GM18861 (cell line): ENCODE results near the gene ANKRD11.
"Not testable (repeated sequence)": the region's sequence is repeated elsewhere in the genome, so short reads cannot be mapped to it uniquely, and the experiment has no call there.

ENCODE experiments used
- ATAC-seq: cut with Tn5 transposase; IDR thresholded peaks from one replicate; pipeline ENCODE4 v1.9.1; 2021; ENCODE audit not compliant: unreplicated experiment

Gene ANKRD11

DNA sequence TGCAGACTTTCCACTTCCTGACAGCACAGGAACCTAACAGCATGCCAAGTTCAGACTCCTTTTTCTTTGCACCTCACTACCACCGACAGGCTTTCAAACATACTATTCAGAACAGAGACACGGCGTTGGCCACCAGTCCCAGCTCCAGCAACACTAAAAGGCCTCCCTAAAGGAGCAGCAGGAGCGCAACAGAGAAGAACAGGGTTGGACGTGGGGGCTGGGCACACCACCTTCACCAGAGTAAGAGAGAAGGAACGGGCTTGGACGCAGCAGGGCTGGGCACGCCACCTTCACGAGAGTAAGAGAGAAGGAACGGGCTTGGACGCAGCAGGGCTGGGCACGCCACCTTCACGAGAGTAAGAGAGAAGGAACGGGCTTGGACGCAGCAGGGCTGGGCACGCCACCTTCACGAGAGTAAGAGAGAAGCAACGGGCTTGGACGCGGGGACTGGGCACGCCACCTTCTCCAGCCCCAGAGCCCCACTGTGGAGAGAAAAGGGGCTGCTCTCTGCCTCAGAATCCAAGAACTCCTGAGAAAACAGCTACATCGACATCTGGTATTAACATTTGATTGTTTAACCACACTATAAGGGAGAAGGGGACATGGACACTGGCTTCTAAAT, 56.9 kb downstream of the ANKRD11 start:
- ATAC-seq = not testable (repeated sequence)

DNA sequence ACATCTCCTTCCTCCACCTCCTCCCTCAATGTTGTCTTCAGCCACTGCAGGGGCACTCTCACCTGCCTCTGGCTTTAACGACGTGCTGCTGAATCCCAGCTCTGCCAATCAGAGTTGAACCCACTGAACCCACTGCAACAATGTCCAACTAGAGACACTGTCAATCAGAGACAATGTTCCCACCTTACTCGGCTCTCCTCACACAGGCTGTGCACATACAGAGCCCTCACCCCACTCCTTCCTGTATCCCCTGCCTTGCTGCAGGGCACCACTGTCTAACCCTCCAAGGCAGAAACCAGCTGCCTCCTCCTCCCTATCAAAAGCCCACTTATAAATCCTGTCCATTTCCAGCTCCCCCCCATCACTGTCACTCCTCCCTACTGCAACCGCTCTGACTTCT, 58.7 kb downstream of the ANKRD11 start:
- ATAC-seq = no peak

DNA sequence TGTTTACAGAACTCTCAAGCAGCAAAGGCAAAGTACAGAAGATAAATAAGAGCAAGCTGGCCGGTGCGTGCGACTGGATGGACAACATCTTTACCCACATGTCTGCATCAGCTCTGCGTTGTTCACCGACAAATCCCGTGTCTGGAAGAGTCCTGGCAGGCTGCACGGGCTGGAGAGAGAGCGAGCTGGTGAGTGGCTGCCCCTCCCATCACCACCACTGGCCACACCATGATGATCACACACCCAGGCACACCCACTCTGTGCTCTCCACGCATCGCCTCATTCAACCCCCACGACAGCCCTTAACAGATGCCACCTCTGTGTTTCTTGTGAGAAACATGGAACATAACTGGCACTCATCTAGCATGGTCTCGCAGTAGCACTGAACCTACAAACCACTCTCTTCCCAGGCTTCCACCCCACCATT, 59.2 kb downstream of the ANKRD11 start:
- no peak for ATAC-seq

GRCh38 chr16:89430436-89431157, 59.8 kb downstream of the ANKRD11 start:
- no peak for ATAC-seq

GRCh38 chr16:89428605-89429004, 61.8 kb downstream of the ANKRD11 start:
- ATAC-seq = not testable (repeated sequence)

- ATAC-seq = no peak
Measured at GRCh38 chr16:89426736-89427530, 63.4 kb downstream of the ANKRD11 start.

DNA sequence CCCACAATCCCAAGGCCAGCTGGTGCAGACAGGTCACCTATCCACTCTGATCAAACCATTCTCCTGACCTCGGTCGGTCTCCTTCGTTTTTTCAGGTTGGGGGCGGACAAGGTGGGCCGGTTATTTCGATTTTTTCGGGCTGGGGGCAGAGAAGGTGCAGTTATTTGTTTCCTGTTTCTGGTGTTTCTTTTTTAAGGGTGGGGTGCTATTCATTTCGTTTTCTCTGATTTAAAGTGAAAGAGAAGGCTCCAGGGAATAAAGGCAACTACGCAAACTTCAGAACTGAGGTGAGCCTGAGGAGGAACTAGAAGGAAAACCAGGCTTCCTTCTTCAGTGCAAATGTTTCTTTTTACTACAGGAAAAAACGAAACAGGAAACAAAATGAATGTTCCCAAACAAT, 64.8 kb downstream of the ANKRD11 start:
- no peak for ATAC-seq

- ATAC-seq = no peak
Measured at GRCh38 chr16:89423681-89424260, 66.6 kb downstream of the ANKRD11 start.

DNA sequence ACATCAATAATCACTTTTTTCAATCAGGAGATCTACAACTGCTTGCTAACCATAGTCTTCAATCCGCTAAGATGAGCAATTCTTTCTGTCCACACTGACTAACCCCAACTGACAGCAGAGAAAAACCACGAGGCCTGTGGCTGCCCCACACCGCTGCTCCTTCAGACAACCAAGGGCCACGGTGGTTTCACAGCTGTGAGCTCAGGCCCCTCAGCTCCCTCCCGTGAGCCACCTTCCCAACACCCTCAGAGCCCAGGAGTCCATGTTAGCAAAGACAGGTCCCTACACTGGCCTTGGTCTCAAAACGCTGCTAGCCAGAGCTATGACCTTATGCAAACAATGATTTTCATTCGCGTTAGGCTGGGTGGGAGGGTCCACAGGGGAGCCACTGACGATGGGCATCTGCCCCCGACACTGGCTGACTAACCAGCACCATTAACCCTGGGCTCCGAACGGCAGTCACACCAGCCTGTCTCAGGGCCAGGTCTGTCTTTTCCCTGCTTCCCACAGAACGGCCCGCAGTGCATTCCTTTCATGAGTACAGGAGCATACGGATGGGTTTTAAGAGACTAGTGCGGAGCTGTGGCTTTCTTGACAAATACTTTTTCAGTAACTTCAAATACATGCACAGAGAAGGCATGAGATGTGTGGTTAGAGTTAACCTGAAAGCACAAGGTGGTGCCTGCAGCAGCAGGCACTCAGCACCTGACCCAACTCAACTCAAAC, 67.3 kb downstream of the ANKRD11 start:
- peak; percentile 50 for ATAC-seq

GRCh38 chr16:89422527-89422904, 67.8 kb downstream of the ANKRD11 start:
- peak; percentile 62 for ATAC-seq

DNA sequence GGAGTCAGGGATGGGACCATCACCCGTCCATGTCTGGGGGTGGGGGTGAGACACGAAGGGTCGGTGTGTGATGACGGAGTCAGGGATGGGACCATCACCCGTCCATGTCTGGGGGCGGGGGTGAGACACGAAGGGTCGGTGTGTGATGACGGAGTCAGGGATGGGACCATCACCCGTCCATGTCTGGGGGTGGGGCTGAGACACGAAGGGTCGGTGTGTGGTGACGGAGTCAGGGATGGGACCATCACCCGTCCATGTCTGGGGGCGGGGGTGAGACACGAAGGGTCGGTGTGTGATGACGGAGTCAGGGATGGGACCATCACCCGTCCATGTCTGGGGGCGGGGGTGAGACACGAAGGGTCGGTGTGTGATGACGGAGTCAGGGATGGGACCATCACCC, 69.1 kb downstream of the ANKRD11 start:
- ATAC-seq = not testable (repeated sequence)

DNA sequence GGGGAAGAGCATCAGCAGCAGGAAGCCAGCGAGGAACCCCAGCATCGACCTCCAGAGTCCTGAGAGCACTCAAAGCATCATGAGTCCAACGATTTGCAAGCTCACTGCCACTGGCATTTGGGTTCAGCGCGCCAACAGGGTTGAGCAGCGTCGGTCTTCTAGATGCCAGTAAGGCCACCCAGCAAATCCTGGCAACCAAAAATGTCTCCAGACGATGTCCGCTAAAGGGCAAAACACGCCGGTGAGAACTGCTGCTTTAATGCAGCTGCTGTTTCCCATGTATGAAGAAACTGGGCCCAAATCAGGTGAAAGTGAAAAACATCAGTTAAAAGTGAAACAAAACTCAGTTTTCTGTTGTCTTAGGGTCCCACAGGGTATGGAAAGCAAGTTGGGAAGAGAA, 70.2 kb downstream of the ANKRD11 start:
- ATAC-seq = no peak

DNA sequence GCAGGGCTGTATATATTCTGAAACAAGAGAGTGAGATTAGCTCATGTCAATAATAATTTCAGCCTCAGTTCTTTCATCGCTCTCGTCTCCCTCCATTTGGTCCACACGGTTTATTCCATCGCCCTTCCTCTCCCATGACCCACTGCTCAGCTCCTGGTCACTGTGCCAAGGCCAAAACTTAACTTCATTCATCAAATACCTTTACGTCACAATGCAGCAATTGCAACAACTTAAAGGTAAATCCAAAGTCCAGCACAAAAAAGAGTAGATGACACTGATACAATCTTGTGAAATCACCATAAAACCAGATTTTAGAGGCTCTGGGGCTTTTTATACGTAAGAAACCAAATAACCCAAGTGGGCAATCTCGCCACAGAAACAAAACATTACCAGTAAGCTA, 72.0 kb downstream of the ANKRD11 start:
- ATAC-seq = no peak

DNA sequence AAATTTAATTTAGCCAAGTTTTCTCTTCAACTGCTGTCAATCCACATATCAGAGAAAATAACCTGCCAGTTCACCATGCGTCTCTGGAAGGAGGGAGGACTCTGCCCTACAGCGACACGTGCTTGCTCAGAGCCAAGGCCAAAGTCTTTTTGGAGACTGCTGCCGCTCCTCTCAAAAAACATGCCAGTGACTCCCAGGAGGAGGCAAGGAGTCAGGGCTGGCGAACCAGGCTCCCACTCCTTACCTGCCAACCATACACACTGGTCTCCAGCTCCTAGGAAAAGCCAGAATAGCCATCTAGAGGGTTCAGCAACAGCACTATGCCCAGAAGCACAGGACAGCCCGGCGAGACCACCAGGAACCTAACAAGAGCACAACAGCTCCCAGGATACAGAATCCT, 73.0 kb downstream of the ANKRD11 start:
- no peak for ATAC-seq

- ATAC-seq = no peak
Measured at GRCh38 chr16:89413811-89414585, 76.4 kb downstream of the ANKRD11 start.

- no peak for ATAC-seq
Measured at GRCh38 chr16:89412811-89413210, 77.5 kb downstream of the ANKRD11 start.

DNA sequence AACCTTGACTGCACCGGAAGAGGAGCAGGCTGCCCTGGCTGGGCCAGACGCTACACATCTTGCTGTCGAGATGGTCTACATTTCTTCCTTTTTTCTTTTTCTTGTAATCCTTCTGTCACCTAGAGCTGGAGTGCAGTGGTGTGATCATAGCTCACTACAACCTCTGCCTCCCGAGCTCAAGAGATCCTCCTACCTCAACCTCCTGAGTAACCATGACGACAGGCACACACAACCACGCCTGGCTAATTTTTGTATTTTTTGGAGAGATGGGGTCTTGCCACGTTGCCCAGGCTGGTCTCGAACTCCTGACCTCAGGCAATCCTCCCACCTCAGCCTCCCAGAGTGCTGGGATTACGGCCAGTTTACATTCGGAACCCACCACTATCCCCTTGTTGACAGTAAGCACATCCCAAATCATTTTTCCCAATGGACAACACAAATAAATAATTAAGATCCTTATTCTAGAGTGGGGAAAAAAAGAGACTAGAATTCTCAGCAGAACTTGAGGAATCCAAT, 79.0 kb downstream of the ANKRD11 start:
- ATAC-seq = no peak

DNA sequence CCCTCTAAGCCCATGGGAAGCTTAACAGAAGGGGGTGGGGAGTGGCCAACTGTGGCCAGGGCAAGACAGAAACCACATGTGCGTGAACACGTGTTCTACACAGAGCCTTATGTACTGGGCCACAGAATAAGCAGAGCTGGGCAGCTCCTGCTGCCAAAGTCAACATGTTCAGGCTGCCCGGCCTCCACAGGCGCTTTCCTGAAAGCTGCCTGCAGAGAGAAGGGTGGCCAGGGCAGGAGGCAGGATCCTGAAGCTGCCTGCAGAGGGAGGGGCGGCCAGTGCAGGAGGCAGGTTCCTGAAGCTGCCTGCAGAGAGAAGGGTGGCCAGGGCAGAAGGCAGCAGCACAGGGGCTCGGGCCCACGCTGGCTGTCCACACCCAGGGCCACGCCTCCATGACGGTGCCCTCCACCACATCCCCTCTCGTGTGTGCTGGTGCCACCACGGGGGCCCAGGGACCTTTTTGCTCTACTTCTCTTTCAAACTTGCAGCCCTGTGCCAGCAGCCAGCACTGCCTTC, 79.5 kb downstream of the ANKRD11 start:
- ATAC-seq = no peak

GRCh38 chr16:89410322-89410721, 80.0 kb downstream of the ANKRD11 start:
- no peak for ATAC-seq
